BJ (cell line): ENCODE results near the gene PHLPP1. TPM values are rescaled to one million over a fixed set of nuclear protein-coding genes. Genes with fewer than 3 reads are reported as not detected.

Experiments
- CTCF ChIA-PET: fragments of 350-600 bp; formaldehyde crosslinking; extraction: SDS; loops from one replicate; lab custom pipeline; 2021; ENCODE audit warnings: antibody characterized with exemption, inconsistent platforms; lab: Yijun Ruan, JAX
- POLR2A ChIA-PET: fragments of 300-600 bp; sonication (Branson Sonifier 250); formaldehyde crosslinking; extraction: SDS; loops from one replicate; lab custom pipeline; 2021; ENCODE audit warnings: antibody characterized with exemption; lab: Charles Lee
- DNase-seq: peaks from one replicate; pipeline ENCODE4 v3.0.0-alpha.2; 2011; ENCODE audit warnings: low read depth
- H3K27me3 ChIP-seq: 2 replicates; pipeline ENCODE4 v1.6.0; 2011; ENCODE audit warnings: low read length; ENCODE audit not compliant: control insufficient read depth, insufficient read depth
- H3K36me3 ChIP-seq: 2 replicates; pipeline ENCODE4 v1.5.1; 2011; ENCODE audit warnings: low read length; ENCODE audit not compliant: control insufficient read depth, insufficient read depth
- H3K4me3 ChIP-seq: 2 replicates; pipeline ENCODE4 v1.5.1; 2011; ENCODE audit warnings: low read depth, mild to moderate bottlenecking, control low read depth, low read length
- CTCF ChIP-seq: IDR thresholded peaks from 2 replicates; pipeline ENCODE4 v1.5.1; 2011; ENCODE audit warnings: low read depth, mild to moderate bottlenecking, control low read depth, inconsistent platforms, low read length, moderate library complexity; ENCODE audit not compliant: insufficient read depth
- polyA plus RNA-seq: library from polyadenylated mRNA; depleted of rRNA; stranded (reverse); fragments of >200 nt; gene quantifications from 2 replicates; pipeline ENCODE4 v1.2.3, GENCODE V29; 2011

PHLPP1 gene
- polyA plus RNA-seq, 1 experiment: 4.0 TPM

- ChIA-PET CTCF (interaction anchor here (1.2 to 8.1 kb wide), 5 partner anchors 20 to 392 kb away, joined by 3 to 131 read pairs (median 4); partner anchors contain the start of gene PHLPP1), POLR2A (no interaction called here)
- no peaks in the 10 kb centered on the region for H3K27me3 ChIP-seq
- H3K4me3 ChIP-seq: no peak overlapping the region
- no peak for DNase-seq
- peaks cover 1% of the 10 kb centered on the region; the same call in 1 of the 2 replicates for H3K36me3 ChIP-seq
- TF ChIP-seq CTCF: no peak
These were observed 263.1 kb downstream of the PHLPP1 start for GRCh38 chr18:62978251-62979049.

- CTCF ChIA-PET: interaction anchor here (1.2 to 8.1 kb wide), 5 partner anchors 21 to 393 kb away, joined by 3 to 131 read pairs (median 7); partner anchors contain the start of gene PHLPP1
These were observed 263.8 kb downstream of the PHLPP1 start for GRCh38 chr18:62979176-62979575.

GRCh38 chr18:62979900-62980299 is 264.6 kb downstream of the PHLPP1 start:
- CTCF ChIA-PET: interaction anchor here (0.6 to 8.1 kb wide), 6 partner anchors 22 to 791 kb away, joined by 3 to 131 read pairs (median 6); partner anchors contain the start of gene PHLPP1
- no peak for DNase-seq

More at GRCh38 chr18:62979176-62979575, 263.8 kb downstream of the PHLPP1 start:
- peak; percentile 39 for DNase-seq
- H3K36me3 ChIP-seq: peaks cover 1% of the 10 kb centered on the region; the same call in 1 of the 2 replicates
- no peak for TF ChIP-seq CTCF
- no peaks in the 10 kb centered on the region for H3K27me3 ChIP-seq
- H3K4me3 ChIP-seq: no peak overlapping the region
- POLR2A ChIA-PET: no interaction called here

GRCh38 chr18:62981566-62981965 is 266.2 kb downstream of the PHLPP1 start:
- Histone ChIP-seq H3K36me3 (peaks cover 1% of the 10 kb centered on the region; the same call in 1 of the 2 replicates), H3K27me3 (no peaks in the 10 kb centered on the region), H3K4me3 (no peak overlapping the region)
- no peak for TF ChIP-seq CTCF
- POLR2A ChIA-PET: interaction anchor here (0.6 kb wide), 1 partner anchor 22 kb away, joined by 4 read pairs; no protein-coding TSS in a partner anchor
- DNase-seq: no peak
- CTCF ChIA-PET: interaction anchor here (0.6 to 8.1 kb wide), 17 partner anchors 8 to 564 kb away, joined by 3 to 131 read pairs (median 6); partner anchors contain the start of gene PHLPP1

More at GRCh38 chr18:62979900-62980299, 264.6 kb downstream of the PHLPP1 start:
- TF ChIP-seq CTCF: no peak
- POLR2A ChIA-PET: no interaction called here
- Histone ChIP-seq H3K4me3 (no peak overlapping the region), H3K36me3 (peaks cover 1% of the 10 kb centered on the region; the same call in 1 of the 2 replicates), H3K27me3 (no peaks in the 10 kb centered on the region)
